ENCODE data around the gene ZFAND2A. TPM values are rescaled to one million over a fixed set of nuclear protein-coding genes. Genes with fewer than 3 reads are reported as not detected.

Gene ZFAND2A
- total RNA-seq, 4 donors from 2014 or later = 6.4 to 23.3 (median 14.0) TPM

DNA sequence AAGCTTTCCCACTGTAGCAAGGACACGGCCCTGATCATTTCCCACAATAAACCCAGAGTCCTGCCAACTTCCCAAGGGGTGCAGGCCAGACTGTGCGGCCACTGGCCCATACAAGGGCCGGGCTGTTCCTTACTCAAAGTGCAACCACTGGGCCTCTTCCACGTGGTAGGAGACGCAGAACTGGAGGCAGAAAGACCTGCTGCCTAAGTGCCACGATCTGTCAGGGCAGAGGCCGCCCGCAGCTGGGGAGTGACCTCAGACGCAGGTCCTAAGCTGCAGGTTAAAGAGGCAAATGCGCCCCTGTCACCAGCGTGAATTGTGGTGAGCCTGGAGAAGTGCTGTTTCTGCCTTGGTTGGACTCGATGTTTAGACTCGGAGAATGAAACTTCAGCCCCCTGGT, 45.9 kb downstream of the ZFAND2A start:
- Histone ChIP-seq H3K36me3 (peaks cover 0 to 8% (median 0%) of the 10 kb centered on the region in 3 donors), H3K4me1 (no peaks in the 10 kb centered on the region), H3K27ac (no peak overlapping the region), H3K27me3 (no peaks in the 10 kb centered on the region), H3K4me3 (no peak overlapping the region), H3K9me3 (no peaks in the 10 kb centered on the region)
- TF ChIP-seq CTCF (IDR thresholded peaks at IDR 0.05) (no peak), POLR2A (IDR thresholded peaks at IDR 0.05) (no peak)
- no peak for DNase-seq
- 92 to 95% methylated on average over 2 to 8 of the region's 13 CpGs for WGBS, 2 donors
- intact Hi-C loops (cut with DNase I) = no loop called here

GRCh38 chr7:1113548-1113885, 46.5 kb downstream of the ZFAND2A start:
- Histone ChIP-seq H3K27me3 (no peaks in the 10 kb centered on the region), H3K4me3 (no peak overlapping the region), H3K9me3 (no peaks in the 10 kb centered on the region), H3K27ac (no peak overlapping the region), H3K4me1 (no peaks in the 10 kb centered on the region), H3K36me3 (peaks cover 0 to 8% (median 0%) of the 10 kb centered on the region in 3 donors)
- WGBS, 2 donors = 94 to 97% methylated on average over 9 to 14 of the region's 18 CpGs
- no peak for DNase-seq
- intact Hi-C loops (cut with DNase I) = no loop called here
- TF ChIP-seq CTCF (IDR thresholded peaks at IDR 0.05) (no peak), POLR2A (IDR thresholded peaks at IDR 0.05) (no peak)

DNA sequence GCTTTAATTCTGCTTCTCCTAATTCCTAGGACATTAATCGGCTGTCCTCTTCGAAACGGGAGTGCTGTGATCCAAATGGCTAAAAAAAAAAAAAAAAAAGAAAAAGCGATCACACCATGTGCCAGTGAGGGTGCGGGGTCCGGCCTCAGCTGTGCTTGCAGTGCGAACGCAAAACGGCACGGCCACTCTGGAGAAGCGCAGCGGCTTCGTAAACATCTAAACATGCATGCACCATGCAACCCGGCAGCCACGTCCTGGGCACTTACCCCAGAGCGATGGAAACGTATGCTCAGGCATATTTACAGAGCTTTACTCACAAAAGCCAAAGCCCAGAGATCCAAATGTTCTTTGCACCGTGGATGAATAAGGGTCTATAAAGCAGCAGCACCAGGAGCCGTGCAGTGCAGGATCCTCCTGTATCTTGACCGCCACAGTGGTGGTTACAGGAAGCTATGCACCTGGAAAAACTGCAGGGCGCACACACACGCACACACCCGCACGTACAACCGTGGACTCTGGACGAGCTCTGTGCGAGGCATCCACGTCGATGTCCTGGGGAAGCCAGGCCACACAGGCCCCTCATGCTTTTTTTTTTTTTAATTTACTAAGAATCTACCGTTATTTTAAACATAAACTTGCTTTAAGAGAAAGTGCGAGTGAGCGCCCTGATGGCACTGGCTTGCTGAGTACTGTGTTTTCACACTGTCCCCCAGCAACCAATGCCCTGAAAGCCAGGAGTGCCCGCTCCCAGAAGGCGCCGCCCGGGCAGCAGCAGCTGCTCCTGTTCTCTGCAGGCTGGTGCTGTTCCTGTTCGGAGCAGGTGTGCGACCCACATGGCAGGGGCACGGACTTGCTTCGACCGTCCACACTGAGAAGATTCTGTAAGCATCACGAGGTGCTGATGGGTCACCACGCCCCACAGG, 47.1 kb downstream of the ZFAND2A start:
- WGBS, 2 donors = 83 to 92% methylated on average over 33 to 36 of the region's 43 CpGs
- no peak overlapping the region for H3K4me3 ChIP-seq
- no peaks in the 10 kb centered on the region for H3K9me3 ChIP-seq
- DNase-seq = no peak
- no peaks in the 10 kb centered on the region for H3K4me1 ChIP-seq
- intact Hi-C loops (cut with DNase I) = no loop called here
- TF ChIP-seq POLR2A (IDR thresholded peaks at IDR 0.05) (no peak), CTCF (IDR thresholded peaks at IDR 0.05) (no peak)
- H3K27ac ChIP-seq = no peak overlapping the region
- no peaks in the 10 kb centered on the region for H3K27me3 ChIP-seq
- H3K36me3 ChIP-seq = peaks cover 0 to 8% (median 0%) of the 10 kb centered on the region in 3 donors

GRCh38 chr7:1112109-1112508, 47.9 kb downstream of the ZFAND2A start:
- Histone ChIP-seq H3K27me3 (no peaks in the 10 kb centered on the region), H3K36me3 (peaks cover 0 to 8% (median 0%) of the 10 kb centered on the region in 3 donors), H3K27ac (no peak overlapping the region), H3K4me3 (no peak overlapping the region), H3K9me3 (no peaks in the 10 kb centered on the region), H3K4me1 (no peaks in the 10 kb centered on the region)
- 80 to 81% methylated on average over 2 to 9 of the region's 9 CpGs for WGBS, 2 donors
- TF ChIP-seq POLR2A (IDR thresholded peaks at IDR 0.05) (no peak), CTCF (IDR thresholded peaks at IDR 0.05) (no peak)
- no peak for DNase-seq
- intact Hi-C loops (cut with DNase I) = no loop called here

DNA sequence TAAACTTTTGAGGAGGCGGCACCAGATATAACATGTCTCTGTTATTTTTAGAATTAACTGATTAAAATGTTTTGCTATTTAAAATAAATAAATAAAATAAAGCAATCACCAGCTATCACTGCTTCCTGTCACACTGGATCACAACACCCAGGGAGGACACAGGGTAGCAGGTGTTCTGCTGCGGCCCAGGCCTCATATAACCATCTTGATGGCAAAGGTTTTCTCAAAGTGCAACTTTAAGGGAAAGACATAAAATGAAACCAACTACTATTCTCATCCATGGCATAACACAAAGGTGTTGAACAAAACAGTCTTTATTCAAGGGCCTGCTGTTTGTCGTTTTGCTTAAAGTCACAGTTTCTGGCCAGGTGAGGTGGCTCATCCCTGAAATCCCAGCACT, 48.8 kb downstream of the ZFAND2A start:
- Histone ChIP-seq H3K27ac (no peak overlapping the region), H3K27me3 (no peaks in the 10 kb centered on the region), H3K9me3 (no peaks in the 10 kb centered on the region), H3K4me1 (no peaks in the 10 kb centered on the region), H3K4me3 (no peak overlapping the region), H3K36me3 (peaks cover 0 to 8% (median 0%) of the 10 kb centered on the region in 3 donors)
- 82 to 92% methylated on average over 3 of the region's 3 CpGs for WGBS, 2 donors
- no peak for DNase-seq
- TF ChIP-seq POLR2A (IDR thresholded peaks at IDR 0.05) (no peak), CTCF (IDR thresholded peaks at IDR 0.05) (no peak)
- intact Hi-C loops (cut with DNase I) = no loop called here

All from esophagus squamous epithelium (tissue), 5 donors.